HPDE6-E6E7 (cell line): Measurements from ENCODE around the gene OR56B1.
A peak's percentile ranks its signal among the peaks of the same experiment; 100 is the strongest.
"Not testable (repeated sequence)": the region's sequence is repeated elsewhere in the genome, so short reads cannot be mapped to it uniquely, and the experiment has no call there.

ENCODE experiments used
- DNase-seq: peaks from one replicate; pipeline ENCODE4 v3.0.0; 2011; ENCODE audit warnings: missing footprints; ENCODE audit errors: extremely low spot score

The OR56B1 gene

DNA sequence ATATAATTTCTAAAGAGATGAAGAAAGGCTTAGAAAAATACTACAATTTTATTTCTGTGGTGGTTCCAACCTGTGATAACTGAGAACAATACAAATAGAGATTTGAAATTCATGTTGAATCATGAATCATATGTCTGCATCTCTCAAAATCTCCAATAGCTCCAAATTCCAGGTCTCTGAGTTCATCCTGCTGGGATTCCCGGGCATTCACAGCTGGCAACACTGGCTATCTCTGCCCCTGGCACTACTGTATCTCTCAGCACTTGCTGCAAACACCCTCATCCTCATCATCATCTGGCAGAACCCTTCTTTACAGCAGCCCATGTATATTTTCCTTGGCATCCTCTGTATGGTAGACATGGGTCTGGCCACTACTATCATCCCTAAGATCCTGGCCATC lies at the start of gene OR56B1:
Gene OR56B1, plus strand, starts transcription at position 53 of the 400 bp plus-strand sequence. Its CDS starts 69 bp downstream, at position 122.
- DNase-seq, result no peak

DNA sequence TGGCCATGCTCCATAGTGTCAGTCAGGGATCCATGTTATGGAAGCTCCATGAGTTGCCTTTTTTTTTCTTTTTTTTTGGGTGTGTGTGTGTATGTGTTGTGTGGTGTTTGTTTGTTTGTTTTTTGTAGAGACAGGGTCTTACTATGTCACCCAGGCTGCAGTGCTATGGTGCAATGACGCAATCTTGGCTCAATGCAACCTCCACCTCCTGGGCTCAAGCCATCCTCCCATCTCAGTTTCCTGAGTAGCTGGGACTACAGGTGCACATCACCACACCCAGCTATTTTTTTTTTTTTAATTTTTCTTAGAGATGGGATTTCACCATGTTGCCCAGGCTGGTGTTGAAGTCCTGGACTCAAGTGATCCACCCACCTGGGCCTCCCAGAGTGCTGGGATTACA lies 47.8 kb upstream of the OR56B1 start:
- no peak for DNase-seq

GRCh38 chr11:5689551-5689983 lies 46.7 kb upstream of the OR56B1 start, which contains the start of gene TRIM22:
TRIM22 (plus strand) TSS chr11:5689790; CDS start chr11:5696233, 6,443 bp downstream.
- peak; percentile 34 for DNase-seq

- no peak for DNase-seq
Observed at GRCh38 chr11:5690216-5690615, 46.0 kb upstream of the OR56B1 start.

GRCh38 chr11:5690736-5691135 lies 45.5 kb upstream of the OR56B1 start:
- DNase-seq, result no peak

DNA sequence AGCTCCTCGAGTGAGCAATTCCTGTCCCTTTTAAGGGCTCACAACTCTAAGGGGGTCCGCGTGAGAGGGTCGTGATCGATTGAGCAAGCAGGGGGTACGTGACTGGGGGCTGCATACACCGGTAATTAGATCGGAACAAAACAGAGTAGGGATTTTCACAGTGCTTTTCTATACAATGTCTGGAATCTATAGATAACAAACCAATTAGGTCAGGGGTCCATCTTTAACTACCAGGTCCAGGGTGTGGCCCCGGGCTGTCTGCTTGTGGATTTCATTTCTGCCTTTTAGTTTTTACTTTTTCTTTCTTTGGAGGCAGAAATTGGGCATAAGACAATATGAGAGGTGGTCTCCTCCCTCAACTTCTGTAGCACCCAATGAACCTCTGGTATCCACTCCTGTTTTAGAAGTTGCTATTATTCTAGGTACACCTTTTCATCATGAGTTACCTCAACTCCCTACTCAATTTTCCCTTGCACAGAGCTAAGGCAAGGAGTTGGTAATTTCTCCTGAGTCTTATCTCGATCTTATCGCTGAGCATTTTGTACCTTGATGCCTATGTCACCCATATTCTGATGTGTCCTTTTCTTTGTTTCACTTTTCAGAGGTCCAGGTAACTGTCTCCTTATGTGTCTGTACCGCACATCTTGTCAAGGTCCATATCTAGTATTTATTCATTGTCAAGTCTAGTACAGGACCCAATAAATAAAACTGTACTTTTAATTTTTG lies 44.8 kb upstream of the OR56B1 start:
- DNase-seq, result not testable (repeated sequence)

- no peak for DNase-seq
Observed at GRCh38 chr11:5691964-5692361, 44.3 kb upstream of the OR56B1 start.

- DNase-seq, result no peak
Observed at GRCh38 chr11:5694642-5695041, 41.6 kb upstream of the OR56B1 start.

DNA sequence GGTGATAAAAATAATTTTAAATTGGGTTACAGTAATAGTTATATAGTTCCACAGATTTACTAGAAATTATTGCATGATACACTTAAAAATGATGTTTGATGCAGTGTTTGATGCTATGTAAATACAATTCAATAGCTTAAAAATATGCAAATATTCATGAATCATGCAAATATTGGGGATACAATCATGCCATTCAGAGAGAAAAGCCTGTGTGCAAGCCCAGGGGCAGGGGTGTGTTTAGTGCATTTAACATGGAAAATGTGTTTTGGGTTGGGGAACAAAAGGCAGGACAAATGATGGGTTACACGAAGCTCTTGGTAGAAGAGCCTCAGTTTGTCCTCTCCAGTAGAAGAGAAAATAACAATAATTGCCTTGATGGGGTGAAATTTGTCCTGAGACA lies 40.7 kb upstream of the OR56B1 start:
- DNase-seq, result no peak

- no peak for DNase-seq
Observed at GRCh38 chr11:5696210-5696609, 40.0 kb upstream of the OR56B1 start.

GRCh38 chr11:5698281-5698680 lies 38.0 kb upstream of the OR56B1 start:
- no peak for DNase-seq

- no peak for DNase-seq
Observed at GRCh38 chr11:5700421-5701054, 35.7 kb upstream of the OR56B1 start.

DNA sequence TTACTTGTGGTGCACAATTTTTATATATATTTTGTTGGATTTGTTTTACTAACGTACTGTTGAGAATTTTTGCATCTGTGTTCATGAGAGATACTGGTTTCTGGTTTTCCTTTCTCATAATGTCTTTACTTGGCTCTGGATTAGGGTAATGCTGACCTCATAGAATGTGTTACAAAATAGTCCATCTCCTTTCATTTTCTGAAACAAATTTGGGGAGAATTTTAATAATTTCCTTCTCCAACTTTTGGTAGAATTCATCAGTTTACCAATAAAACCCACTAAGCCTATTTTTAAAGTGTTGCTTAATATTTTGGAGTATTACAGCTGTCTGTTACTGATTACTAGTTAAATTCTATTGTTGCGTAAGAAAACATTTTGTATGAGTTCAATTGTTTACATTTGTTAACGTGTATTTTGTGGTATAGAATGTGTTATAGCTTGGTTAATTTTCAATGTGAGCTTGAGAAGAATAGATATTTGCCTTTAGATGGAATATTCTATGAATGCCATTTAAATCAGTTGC lies 35.1 kb upstream of the OR56B1 start:
- no peak for DNase-seq

DNA sequence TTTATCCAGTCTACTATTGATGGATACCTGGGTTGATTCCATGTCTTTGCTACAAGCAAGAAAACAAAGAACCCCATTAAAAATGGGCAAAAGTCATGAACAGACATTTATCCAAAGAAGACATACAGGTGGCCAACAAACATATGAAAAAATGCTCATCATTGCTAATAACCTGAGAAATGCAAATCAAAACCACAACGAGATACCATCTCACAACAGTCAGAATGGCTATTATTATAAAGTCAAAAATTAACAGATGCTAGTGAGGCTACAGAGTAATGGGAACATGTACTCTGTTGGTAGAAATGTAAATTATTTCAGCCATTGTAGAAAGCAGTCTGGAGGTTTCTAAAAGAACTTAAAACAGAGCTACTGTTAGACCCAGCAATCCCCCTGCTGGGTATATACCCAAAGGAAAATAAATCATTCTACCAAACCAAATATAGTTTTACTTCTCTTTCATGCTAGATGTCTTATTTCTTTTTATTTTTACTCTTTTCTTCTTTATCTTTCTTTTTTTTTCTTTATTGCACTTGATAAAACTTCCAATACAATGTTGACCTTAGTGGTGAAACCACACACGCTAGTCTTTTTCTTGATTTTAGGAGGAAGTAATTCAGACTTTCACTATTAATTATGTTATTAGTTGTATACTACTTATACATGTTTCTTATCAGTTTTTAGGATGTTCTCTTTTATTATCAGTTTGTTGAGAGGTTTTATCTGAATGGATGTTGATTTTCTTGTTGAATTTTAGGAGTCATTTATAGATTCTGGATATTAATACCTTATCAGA lies 32.3 kb upstream of the OR56B1 start:
- no peak for DNase-seq

GRCh38 chr11:5705688-5706087 lies 30.6 kb upstream of the OR56B1 start:
- no peak for DNase-seq

DNA sequence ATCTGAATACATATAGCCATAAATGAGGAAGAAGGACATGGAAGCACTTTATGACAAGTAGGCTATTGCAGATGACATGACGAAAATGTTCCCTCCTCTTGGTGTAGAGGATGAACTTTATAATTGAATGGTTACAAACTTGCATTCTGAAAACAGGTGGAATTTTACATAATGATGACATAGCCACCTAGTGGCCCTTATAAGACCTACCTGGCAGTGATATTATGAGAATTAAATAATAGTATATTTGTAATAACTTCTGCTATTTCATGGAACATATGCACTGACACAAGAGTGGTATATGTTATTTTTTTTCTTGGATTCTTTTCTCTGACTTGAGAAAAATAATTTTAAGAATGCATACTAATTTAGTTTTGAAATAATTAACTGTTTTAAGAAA lies 23.7 kb upstream of the OR56B1 start:
- peak; percentile 20 for DNase-seq

DNA sequence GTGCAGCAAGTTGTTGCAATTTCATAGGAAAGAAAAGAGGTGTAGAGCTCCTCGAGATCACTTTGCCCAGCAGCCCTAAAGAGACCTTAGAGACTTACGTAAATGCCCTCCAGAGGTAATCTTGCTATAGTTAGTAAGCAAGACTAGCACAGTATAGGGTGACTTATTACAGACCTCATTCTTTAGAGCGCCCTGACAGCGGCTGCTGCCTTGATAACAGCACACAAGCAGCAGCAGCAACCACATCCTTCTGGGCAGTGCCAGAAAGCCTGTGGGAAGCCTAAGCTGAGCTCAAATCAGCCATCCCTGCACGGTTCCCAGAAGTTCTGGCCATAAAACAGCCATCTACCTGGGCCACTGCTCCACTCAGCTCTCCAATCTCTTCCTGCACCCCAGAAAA lies 22.6 kb upstream of the OR56B1 start:
- no peak for DNase-seq

- DNase-seq, result not testable (repeated sequence)
Observed at GRCh38 chr11:5716518-5716917, 19.7 kb upstream of the OR56B1 start.

- no peak for DNase-seq
Observed at GRCh38 chr11:5719703-5720495, 16.3 kb upstream of the OR56B1 start.

- no peak for DNase-seq
Observed at GRCh38 chr11:5722622-5723021, 13.6 kb upstream of the OR56B1 start.

GRCh38 chr11:5726351-5726750 lies 9.9 kb upstream of the OR56B1 start:
- DNase-seq, result no peak
